HCT116 (cell line): ENCODE measurements around the gene GNG12. TPM values are rescaled to one million over a fixed set of nuclear protein-coding genes. Genes with fewer than 3 reads are reported as not detected.

Source experiments
- ATAC-seq: fragments of 200-7000 bp; cut with Tn5 transposase; 2 replicates; pipeline ENCODE4 v1.9.1; 2020; ENCODE audit warnings: mild to moderate bottlenecking, moderate library complexity
- BruUV-seq: library from RNA; stranded (reverse); fragments of 400-500 nt; replicated peaks from 2 replicates; lab custom pipeline; 2021; lab: Mats Ljungman, UMichigan
- CTCF ChIA-PET: fragments of 300-600 bp; sonication (Branson Sonifier 250); formaldehyde crosslinking; loops from one replicate; lab custom pipeline; 2021; ENCODE audit warnings: antibody characterized with exemption; lab: Charles Lee
- POLR2A ChIA-PET: fragments of 300-600, 350-600 bp; sonication (Branson Sonifier 250); formaldehyde crosslinking; loops from one replicate; lab custom pipeline; 2021; ENCODE audit warnings: antibody characterized with exemption; lab: Charles Lee
- RAD21 ChIA-PET, 2 experiments: fragments of 300-600 bp; sonication (Branson Sonifier 250); formaldehyde crosslinking; loops; one replicate each; lab custom pipeline; 2023; ENCODE audit warnings: low total read pairs in 2 of 2; ENCODE audit not compliant: uncharacterized antibody in 2 of 2, unreplicated experiment in 2 of 2, low non-redundant PET in 1 of 2; lab: Charles Lee
- DNase-seq: peaks from one replicate; pipeline ENCODE4 v3.0.0-alpha.2; 2010; ENCODE audit warnings: low read depth, low spot score
- H2AFZ ChIP-seq: fragments of 200-600 bp; shearing (Covaris generic), sonication (generic); 2 replicates; pipeline ENCODE4 v1.6.1; 2017; ENCODE audit warnings: low read depth, mixed run types, mixed read lengths, antibody characterized with exemption, low read length; ENCODE audit not compliant: poor library complexity, severe bottlenecking
- H3K27ac ChIP-seq: 2 replicates; pipeline ENCODE4 v1.5.1; 2012; ENCODE audit warnings: low read depth, low read length
- H3K27me3 ChIP-seq: fragments of 200-600 bp; sonication (generic); 2 replicates; pipeline ENCODE4 v1.6.1; 2016; ENCODE audit warnings: mixed run types, low read length, mixed read lengths; ENCODE audit not compliant: insufficient read depth
- H3K36me3 ChIP-seq, 2 experiments: fragments of 200-500 bp in 1 of 2; fragments of 200-600 bp in 1 of 2; sonication (Bioruptor generic) in 1 of 2; sonication (generic) in 1 of 2; 2 replicates each; pipeline versions ENCODE4 v1.5.1 to v1.6.1; 2014 to 2016; ENCODE audit warnings: low read length in 2 of 2, inconsistent platforms in 1 of 2, mixed read lengths in 1 of 2, mixed run types in 1 of 2; ENCODE audit not compliant: insufficient read depth in 2 of 2, control insufficient read depth in 1 of 2
- H3K4me1 ChIP-seq, 2 experiments: fragments of 200-600 bp in 1 of 2; sonication (generic) in 1 of 2; 2 replicates each; pipeline versions ENCODE4 v1.5.1 to v1.6.1; 2012 to 2017; ENCODE audit warnings: low read length in 2 of 2, inconsistent platforms in 1 of 2, mild to moderate bottlenecking in 1 of 2, mixed read lengths in 1 of 2, mixed run types in 1 of 2, moderate library complexity in 1 of 2; ENCODE audit not compliant: insufficient read depth in 2 of 2, control insufficient read depth in 1 of 2
- H3K4me2 ChIP-seq: fragments of 200-600 bp; sonication (generic); 2 replicates; pipeline ENCODE4 v1.6.1; 2017; ENCODE audit warnings: mixed run types, low read length, mixed read lengths
- H3K4me3 ChIP-seq, 2 experiments: fragments of 200-600 bp in 1 of 2; sonication (generic) in 1 of 2; replicated peaks in 1 of 2; 2 replicates each; pipeline ENCODE4 v1.5.1; 2011 to 2016; ENCODE audit warnings: low read length in 2 of 2, control low read depth in 1 of 2, low read depth in 1 of 2, mild to moderate bottlenecking in 1 of 2, mixed read lengths in 1 of 2, mixed run types in 1 of 2
- H3K79me2 ChIP-seq: fragments of 200-600 bp; sonication (generic); 2 replicates; pipeline ENCODE4 v1.6.1; 2017; ENCODE audit warnings: mild to moderate bottlenecking, mixed run types, low read length, moderate library complexity, mixed read lengths; ENCODE audit not compliant: insufficient read depth
- H3K9ac ChIP-seq: fragments of 200-600 bp; sonication (generic); 2 replicates; pipeline ENCODE4 v1.6.1; 2016; ENCODE audit warnings: low read length, mixed read lengths
- H3K9me2 ChIP-seq: fragments of 200-600 bp; sonication (generic), shearing (Covaris generic); 2 replicates; pipeline ENCODE4 v1.6.1; 2017; ENCODE audit warnings: mixed run types, mild to moderate bottlenecking, moderate library complexity; ENCODE audit not compliant: insufficient read depth
- H3K9me3 ChIP-seq, 2 experiments: fragments of 200-500 bp in 1 of 2; fragments of 200-600 bp in 1 of 2; sonication (Bioruptor generic) in 1 of 2; sonication (generic) in 1 of 2; 2 replicates each; pipeline ENCODE4 v1.6.1; 2014 to 2017; ENCODE audit warnings: low read length in 2 of 2, mixed read lengths in 2 of 2, inconsistent platforms in 1 of 2, low read depth in 1 of 2, mild to moderate bottlenecking in 1 of 2, mixed run types in 1 of 2, moderate library complexity in 1 of 2; ENCODE audit not compliant: control insufficient read depth in 1 of 2, insufficient read depth in 1 of 2
- H4K20me1 ChIP-seq: fragments of 200-600 bp; sonication (generic), shearing (Covaris generic); 2 replicates; pipeline ENCODE4 v1.6.1; 2017; ENCODE audit warnings: mixed run types, mild to moderate bottlenecking, moderate library complexity; ENCODE audit not compliant: insufficient read depth
- CEBPB ChIP-seq: IDR thresholded peaks from 2 replicates; pipeline ENCODE4 v1.6.1; 2012; ENCODE audit warnings: low read depth
- EZH2 ChIP-seq: fragments of 200-600 bp; sonication (generic); IDR thresholded peaks from 2 replicates; pipeline ENCODE4 v1.6.1; 2017; ENCODE audit warnings: antibody characterized with exemption, mixed run types
- EZH2phosphoT487 ChIP-seq: fragments of 200-600 bp; IDR thresholded peaks from 2 replicates; pipeline ENCODE4 v1.6.1; 2018; ENCODE audit warnings: antibody characterized with exemption, borderline replicate concordance
- FOSL1 ChIP-seq: IDR thresholded peaks from 2 replicates; pipeline ENCODE4 v1.6.1; 2012; ENCODE audit warnings: low read depth
- JUND ChIP-seq: IDR thresholded peaks from 2 replicates; pipeline ENCODE4 v1.6.1; 2012
- MAX ChIP-seq: IDR thresholded peaks from 2 replicates; pipeline ENCODE4 v1.6.1; 2012
- RAD21 ChIP-seq: IDR thresholded peaks from 2 replicates; pipeline ENCODE4 v1.6.1; 2012; ENCODE audit warnings: low read depth, mild to moderate bottlenecking
- REST ChIP-seq: IDR thresholded peaks from 2 replicates; pipeline ENCODE4 v1.6.1; 2012; ENCODE audit warnings: low read depth
- SIN3A ChIP-seq: IDR thresholded peaks from 2 replicates; pipeline ENCODE4 v1.6.1; 2012; ENCODE audit warnings: low read depth
- SP1 ChIP-seq: IDR thresholded peaks from 2 replicates; pipeline ENCODE4 v1.6.1; 2012; ENCODE audit warnings: low read depth
- SRF ChIP-seq: IDR thresholded peaks from 2 replicates; pipeline ENCODE4 v1.6.1; 2012; ENCODE audit warnings: low read depth
- TCF7L2 ChIP-seq: IDR thresholded peaks from 2 replicates; pipeline ENCODE4 v1.7.0; 2011; ENCODE audit warnings: borderline replicate concordance, inconsistent platforms; ENCODE audit not compliant: insufficient read depth, insufficient read length; ENCODE audit errors: extremely low read depth
- YY1 ChIP-seq: IDR thresholded peaks from 2 replicates; pipeline ENCODE4 v1.6.1; 2011; ENCODE audit warnings: low read length, low read depth, moderate library complexity, mild to moderate bottlenecking; ENCODE audit not compliant: insufficient replicate concordance; ENCODE audit errors: extremely low read depth
- ZBTB33 ChIP-seq: IDR thresholded peaks from 2 replicates; pipeline ENCODE4 v1.6.1; 2011; ENCODE audit warnings: mild to moderate bottlenecking, low read length, moderate library complexity; ENCODE audit not compliant: insufficient replicate concordance; ENCODE audit errors: extremely low read depth
- intact Hi-C: fragments of 100-400 bp; cut with micrococcal nuclease; formaldehyde crosslinking; loops from 2 replicates; pipeline ENCODE4 v1.10.0; 2022
- total RNA-seq: library from RNA; stranded (reverse); gene quantifications from one replicate; pipeline ENCODE4 v1.2.1, GENCODE V29; 2021; ENCODE audit not compliant: unreplicated experiment
- TF ChIP-seq, protein P1 (sequence below): IDR thresholded peaks from 2 replicates; pipeline ENCODE4 v1.6.1; 2012
- TF ChIP-seq, protein P2 (sequence below), 3 experiments: fragments of 200-600 bp in 1 of 3; sonication (generic) in 1 of 3; IDR thresholded peaks in 2 of 3; conservative IDR thresholded peaks in 1 of 3; 2 replicates each; pipeline ENCODE4 v1.5.1; 2012 to 2017; ENCODE audit warnings: low read depth in 2 of 3, low read length in 2 of 3, antibody characterized with exemption in 1 of 3, borderline replicate concordance in 1 of 3, control low read depth in 1 of 3, mild to moderate bottlenecking in 1 of 3, mixed read lengths in 1 of 3, mixed run types in 1 of 3, moderate library complexity in 1 of 3; ENCODE audit not compliant: insufficient read depth in 1 of 3

The GNG12 gene
- total RNA-seq, 1 experiment from 2014 or later = 49.6 TPM

DNA sequence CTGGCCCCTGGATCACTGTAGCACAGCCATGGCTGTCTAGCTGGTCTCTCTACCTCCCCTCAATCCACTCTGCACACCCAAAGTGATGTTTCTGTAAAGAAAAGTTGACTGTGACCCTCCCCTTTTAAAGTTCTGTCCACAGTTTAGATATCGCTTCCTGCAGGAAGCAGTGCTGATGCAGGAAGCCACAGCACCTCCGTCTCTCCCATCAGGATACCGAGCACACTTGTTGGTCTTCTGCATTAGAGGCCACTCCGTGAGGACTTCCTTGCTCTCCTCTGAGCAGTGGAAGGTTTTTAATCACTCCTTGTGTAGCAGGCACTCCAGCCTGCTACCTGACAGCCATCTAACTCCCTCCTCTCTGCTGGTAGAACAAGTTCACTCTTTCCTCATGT, 78.7 kb downstream of the GNG12 start:
- intact Hi-C loops = no loop called here
- ChIA-PET CTCF (interaction anchor here (1.0 to 4.7 kb wide), 2 partner anchors 194 to 220 kb away, joined by 6 to 15 read pairs; no protein-coding TSS in a partner anchor), POLR2A (interaction anchor here (2.0 kb wide), 1 partner anchor 69 kb away, joined by 14 read pairs; the partner anchor contains the start of gene GADD45A), RAD21 (interaction anchor here (0.6 to 0.9 kb wide), 2 partner anchors 54 to 348 kb away, joined by 3 to 4 read pairs; no protein-coding TSS in a partner anchor)
- Histone ChIP-seq H3K36me3 (no peaks in the 10 kb centered on the region), H2AFZ (no peak overlapping the region), H3K27me3 (no peaks in the 10 kb centered on the region), H4K20me1 (no peaks in the 10 kb centered on the region), H3K4me1 (peaks cover 40 to 58% of the 10 kb centered on the region in 2 experiments), H3K9ac (peak overlapping the region; percentile 28; the same call in 1 of the 2 replicates), H3K79me2 (no peaks in the 10 kb centered on the region; the same call in 1 of the 2 replicates), H3K4me3 (peak overlapping the region in 1 of 2 experiments; percentile 28; a peak in 2 of 4 replicates), H3K9me2 (no peaks in the 10 kb centered on the region), H3K9me3 (no peaks in the 10 kb centered on the region), H3K4me2 (peak overlapping the region; percentile 73), H3K27ac (no peak overlapping the region)
- TF ChIP-seq RAD21 (no peak), MAX (no peak), TCF7L2 (no peak), FOSL1 (no peak), SRF (no peak), CEBPB (no peak), EZH2phosphoT487 (no peak), ZBTB33 (no peak), SP1 (no peak), YY1 (no peak), SIN3A (no peak), EZH2 (no peak), JUND (no peak), REST (no peak)
- TF ChIP-seq, protein P1, sequence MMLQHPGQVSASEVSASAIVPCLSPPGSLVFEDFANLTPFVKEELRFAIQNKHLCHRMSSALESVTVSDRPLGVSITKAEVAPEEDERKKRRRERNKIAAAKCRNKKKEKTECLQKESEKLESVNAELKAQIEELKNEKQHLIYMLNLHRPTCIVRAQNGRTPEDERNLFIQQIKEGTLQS = no peak
- TF ChIP-seq, protein P2, sequence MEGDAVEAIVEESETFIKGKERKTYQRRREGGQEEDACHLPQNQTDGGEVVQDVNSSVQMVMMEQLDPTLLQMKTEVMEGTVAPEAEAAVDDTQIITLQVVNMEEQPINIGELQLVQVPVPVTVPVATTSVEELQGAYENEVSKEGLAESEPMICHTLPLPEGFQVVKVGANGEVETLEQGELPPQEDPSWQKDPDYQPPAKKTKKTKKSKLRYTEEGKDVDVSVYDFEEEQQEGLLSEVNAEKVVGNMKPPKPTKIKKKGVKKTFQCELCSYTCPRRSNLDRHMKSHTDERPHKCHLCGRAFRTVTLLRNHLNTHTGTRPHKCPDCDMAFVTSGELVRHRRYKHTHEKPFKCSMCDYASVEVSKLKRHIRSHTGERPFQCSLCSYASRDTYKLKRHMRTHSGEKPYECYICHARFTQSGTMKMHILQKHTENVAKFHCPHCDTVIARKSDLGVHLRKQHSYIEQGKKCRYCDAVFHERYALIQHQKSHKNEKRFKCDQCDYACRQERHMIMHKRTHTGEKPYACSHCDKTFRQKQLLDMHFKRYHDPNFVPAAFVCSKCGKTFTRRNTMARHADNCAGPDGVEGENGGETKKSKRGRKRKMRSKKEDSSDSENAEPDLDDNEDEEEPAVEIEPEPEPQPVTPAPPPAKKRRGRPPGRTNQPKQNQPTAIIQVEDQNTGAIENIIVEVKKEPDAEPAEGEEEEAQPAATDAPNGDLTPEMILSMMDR (IDR thresholded peaks at IDR 0.05 in 2 of 3, conservative IDR thresholded peaks at IDR 0.05 in 1 of 3; ENCODE audit: borderline replicate concordance in 1 of 3, insufficient read depth in 1 of 3, low read depth in 2 of 3, low read length in 2 of 3) = no peak
- no TSS peak for BruUV-seq
- ATAC-seq (peak; percentile 23; the same call in 1 of the 2 replicates), DNase-seq (no peak)
